Putamen (tissue), 1 donor: ENCODE data around the gene IRF2BPL.

ENCODE experiments used
- DNase-seq: peaks from one replicate; pipeline ENCODE4 v3.0.0-alpha.2; 2016; ENCODE audit warnings: low spot score

IRF2BPL gene

DNA sequence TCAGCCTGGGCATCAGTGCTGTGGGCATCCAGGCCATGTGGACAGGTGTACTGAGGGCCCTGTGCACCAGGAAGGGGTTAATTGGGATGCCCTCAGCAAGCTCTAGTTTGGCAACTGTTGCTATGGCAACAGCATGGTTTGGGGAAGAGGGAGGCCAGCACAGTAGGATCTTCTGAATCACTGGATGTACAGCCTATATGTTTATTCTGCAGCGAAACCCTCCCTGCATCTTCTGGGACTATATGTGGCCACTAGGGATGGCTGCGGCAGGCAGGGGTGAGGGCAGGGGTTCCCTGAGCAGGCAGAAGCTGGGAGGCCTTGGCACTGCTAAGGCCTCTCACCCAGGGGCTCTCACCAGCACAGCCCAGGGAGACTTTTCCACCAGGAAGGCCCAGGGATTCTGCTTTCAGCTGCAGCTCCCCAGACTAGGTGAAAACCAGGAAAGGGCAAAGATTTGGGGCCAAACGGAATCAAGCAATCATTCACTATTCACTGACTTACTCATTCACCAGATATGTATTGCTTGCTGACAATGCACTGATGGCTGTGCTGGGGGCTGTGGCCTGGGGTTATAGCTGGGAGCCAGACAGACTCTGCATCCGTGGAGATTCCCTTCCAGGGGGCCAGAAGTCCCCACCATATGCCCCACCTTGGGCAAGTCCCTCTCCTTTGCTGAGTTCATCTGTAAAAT is 42.8 kb downstream of the IRF2BPL start:
- DNase-seq = no peak

DNA sequence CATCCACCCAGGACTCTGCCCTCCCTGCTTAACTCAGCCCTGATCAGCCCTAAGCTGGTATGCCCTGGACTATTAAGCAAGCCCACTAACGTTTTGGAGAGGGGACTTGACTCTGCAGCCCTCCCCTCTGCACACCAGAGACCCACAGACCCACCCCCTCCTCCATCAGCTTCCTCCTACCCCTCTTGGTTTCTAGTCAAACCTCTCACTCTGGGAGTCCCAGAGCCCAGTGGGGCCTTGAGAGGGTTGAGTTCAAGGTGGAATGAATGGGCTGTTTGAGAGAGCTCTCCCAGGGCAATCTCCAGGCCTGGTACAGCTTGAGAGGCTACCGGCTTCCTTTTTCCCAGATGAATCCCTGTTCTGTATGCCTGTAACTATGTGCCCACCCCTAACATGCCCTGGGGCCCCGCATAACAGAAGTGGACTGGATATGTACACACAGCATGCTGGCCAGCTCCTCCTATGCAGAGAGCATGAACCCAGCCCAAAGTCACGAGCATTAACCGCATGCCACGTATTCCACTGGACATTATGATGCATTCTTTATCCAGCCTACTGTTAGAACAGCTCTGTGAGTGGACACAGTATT is 43.6 kb downstream of the IRF2BPL start:
- DNase-seq = no peak

DNA sequence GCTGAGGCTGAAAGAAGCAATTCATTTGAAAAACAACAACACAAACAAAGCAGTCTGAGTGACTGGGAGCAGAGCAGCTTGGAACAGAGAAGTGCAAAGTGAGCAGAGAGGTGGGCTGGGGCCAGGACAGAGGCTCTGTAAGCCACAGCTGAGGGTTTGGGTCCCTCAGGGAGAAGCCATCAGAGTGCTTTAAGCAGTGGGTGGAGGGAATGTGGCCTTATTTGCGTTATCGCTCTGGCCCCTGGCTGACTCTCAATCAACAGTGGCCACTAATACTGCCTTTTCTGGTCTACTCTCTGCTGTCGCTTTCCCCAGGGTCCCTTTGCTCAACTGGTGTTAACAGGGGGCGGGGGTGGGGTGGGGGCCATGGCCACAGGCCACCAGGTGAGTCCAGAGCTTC is 44.2 kb downstream of the IRF2BPL start:
- DNase-seq = no peak

DNA sequence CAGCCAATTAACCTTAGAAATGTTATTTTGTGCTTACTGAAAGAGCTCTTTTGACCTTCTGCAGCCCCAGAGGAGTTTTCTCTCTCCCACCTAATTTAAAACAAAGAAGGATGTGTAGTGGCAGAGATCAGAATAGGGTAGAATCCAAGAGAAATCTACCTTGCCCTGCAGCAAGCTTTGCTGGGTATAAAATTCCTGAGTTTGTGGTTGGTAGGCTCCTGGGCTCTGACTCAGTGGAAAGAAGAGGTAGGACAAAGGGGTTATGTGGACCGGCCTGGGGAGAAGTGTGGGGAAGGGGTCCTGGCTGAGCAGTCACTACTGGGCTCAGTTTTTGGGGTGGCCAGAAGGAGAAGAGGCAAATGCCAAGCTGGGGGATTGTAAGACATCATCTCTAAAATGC is 46.8 kb downstream of the IRF2BPL start:
- no peak for DNase-seq

DNA sequence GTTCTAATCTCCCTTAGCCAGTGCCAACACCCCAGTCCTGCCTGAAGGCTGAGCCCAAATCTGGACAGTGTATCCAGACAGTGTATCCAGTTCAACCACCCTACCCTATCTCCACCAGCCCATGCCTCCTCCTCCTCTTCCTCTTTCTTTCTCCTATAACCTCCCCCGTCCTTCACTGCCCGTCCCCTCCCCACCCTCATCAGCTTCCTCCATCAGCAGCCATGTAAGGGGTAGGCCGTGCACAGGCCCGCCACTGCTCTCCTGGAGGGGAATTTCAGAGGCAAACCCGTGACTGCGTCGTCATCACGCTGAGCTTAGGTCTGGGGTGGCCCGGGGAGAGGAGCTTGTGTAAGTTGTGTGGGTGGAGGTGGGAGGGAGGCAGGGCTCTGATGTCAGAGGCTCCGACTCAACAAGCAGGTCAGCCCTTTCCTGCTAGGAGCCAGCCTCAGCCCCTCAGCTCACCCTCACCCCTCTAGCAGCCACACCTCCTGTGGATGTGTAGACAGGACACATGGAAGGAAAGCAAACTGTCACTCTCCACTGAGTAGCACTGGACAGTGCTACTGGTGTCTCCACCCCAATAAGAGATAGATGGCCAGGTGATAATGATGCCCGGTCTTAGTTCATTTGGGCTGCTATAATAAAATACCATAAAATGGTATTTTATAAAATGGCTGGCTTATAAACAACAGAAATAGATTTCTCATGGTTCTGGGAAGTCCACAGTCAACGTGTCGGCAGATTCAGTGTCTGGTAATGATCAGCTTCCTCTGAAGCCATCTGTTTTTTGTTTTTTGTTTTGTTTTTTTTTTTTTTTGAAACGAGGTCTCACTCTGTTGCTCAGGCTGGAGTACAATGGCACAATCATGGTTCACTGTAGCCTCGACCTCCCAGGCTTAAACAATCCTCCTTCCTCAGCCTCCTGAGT is 50.5 kb downstream of the IRF2BPL start:
- peak; percentile 45 for DNase-seq

DNA sequence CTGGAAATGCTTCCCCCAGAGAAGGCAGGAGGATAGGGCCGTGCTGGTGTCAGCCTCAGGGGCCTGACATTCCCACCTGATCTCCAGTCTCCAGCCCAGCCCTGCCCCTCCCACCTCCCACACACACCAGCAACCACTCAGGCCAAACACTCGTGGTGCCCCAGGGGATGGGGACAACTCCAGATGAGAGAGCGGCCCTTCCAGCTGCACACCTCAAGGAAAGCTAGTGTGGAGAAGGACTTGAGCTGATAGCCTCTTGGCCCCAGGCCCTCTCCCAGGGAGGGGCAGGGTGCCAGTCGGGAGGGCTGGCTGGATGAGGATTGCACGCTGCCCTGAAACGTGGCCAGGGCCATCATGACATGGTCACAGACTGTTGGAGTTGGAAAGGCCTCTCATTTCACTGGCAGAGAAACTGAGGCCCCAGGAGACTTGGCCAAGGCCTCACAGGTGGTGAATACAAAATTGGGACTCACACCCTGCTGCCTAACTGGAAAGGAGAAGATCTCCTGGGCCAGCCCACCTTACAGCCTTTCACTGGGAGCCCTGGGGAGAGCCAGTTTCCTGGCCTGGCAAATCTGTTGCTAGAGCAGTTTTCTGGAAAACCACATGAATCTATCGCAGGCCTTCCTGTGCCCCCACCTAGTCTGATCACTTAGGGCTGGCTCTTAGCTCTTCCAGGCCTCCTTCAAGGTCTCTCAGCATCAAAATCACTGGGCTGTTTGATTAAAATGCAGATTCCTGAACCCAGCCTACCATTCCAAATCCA is 52.1 kb downstream of the IRF2BPL start:
- no peak for DNase-seq

DNA sequence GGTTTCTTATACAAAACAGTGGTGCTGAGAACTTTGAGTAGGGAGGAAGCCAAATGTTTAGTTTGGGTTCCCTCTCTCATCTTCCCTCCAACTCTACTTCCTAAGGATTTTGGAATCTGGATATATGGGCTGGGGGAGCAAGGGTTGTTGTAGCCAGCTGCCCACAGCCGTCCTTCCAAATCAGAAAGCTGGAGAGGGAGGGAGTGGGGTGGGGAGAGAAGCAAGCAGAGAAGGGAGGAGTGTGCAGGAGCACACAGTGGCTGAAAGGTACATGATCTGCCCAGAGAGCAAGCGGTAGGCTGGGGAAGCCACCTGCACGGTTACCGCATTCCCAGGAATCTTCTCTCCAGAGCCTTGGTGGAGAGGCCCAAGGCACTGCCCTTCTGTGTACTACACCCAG is 52.7 kb downstream of the IRF2BPL start:
- no peak for DNase-seq

DNA sequence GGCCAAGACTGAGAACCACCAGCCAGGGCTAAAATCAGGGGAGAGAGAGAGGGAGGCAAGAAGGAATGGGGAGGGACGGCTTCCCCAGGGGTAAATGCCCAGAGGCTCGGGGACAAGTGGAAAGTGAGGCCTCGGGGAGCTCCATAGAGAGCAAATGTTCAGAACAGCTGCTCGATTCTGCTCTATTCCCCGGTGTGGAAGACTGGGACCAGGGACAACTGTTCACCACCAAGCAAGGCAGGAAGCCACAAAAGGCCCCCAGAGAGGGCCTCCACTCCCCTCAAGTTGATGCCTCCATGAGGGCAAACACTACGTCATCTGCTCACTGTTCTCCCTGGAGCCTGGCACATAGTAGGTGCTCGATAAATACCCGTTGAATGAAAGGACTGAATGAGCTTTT is 53.5 kb downstream of the IRF2BPL start:
- no peak for DNase-seq
